ENCODE measurements around the gene PTPRC.
"Not testable (repeated sequence)": the region's sequence is repeated elsewhere in the genome, so short reads cannot be mapped to it uniquely, and the experiment has no call there.

Gene PTPRC, protein sequence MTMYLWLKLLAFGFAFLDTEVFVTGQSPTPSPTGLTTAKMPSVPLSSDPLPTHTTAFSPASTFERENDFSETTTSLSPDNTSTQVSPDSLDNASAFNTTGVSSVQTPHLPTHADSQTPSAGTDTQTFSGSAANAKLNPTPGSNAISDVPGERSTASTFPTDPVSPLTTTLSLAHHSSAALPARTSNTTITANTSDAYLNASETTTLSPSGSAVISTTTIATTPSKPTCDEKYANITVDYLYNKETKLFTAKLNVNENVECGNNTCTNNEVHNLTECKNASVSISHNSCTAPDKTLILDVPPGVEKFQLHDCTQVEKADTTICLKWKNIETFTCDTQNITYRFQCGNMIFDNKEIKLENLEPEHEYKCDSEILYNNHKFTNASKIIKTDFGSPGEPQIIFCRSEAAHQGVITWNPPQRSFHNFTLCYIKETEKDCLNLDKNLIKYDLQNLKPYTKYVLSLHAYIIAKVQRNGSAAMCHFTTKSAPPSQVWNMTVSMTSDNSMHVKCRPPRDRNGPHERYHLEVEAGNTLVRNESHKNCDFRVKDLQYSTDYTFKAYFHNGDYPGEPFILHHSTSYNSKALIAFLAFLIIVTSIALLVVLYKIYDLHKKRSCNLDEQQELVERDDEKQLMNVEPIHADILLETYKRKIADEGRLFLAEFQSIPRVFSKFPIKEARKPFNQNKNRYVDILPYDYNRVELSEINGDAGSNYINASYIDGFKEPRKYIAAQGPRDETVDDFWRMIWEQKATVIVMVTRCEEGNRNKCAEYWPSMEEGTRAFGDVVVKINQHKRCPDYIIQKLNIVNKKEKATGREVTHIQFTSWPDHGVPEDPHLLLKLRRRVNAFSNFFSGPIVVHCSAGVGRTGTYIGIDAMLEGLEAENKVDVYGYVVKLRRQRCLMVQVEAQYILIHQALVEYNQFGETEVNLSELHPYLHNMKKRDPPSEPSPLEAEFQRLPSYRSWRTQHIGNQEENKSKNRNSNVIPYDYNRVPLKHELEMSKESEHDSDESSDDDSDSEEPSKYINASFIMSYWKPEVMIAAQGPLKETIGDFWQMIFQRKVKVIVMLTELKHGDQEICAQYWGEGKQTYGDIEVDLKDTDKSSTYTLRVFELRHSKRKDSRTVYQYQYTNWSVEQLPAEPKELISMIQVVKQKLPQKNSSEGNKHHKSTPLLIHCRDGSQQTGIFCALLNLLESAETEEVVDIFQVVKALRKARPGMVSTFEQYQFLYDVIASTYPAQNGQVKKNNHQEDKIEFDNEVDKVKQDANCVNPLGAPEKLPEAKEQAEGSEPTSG (N-terminal part only)

GRCh38 chr1:198638894-198639635 lies at the start of gene PTPRC:
Gene PTPRC, plus strand, starts transcription at chr1:198639040. Its CDS starts 229 bp downstream, at chr1:198639269.
- DNase-seq (ENCODE audit: low read depth) = no peak

DNA sequence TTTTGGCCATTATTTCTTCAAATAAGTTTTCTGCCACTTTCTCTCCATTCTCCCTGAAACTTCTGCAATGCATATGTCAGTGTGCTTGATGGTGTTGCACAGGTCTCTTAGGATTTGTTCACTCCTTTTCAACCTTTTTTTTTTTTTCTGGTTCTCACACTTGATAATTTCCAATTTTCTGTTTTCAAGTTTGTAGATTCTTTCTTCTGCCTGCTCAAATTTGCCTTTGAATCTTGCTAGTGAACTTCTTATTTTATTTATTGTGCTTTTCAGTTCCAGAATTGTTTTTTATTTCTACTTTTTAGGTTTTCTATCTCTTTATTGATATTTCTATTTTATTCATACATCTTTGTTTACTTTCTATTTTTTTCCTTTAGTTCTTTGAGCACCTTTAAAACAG lies 48.4 kb upstream of the PTPRC start:
- no peak for DNase-seq (ENCODE audit: low read depth)

DNA sequence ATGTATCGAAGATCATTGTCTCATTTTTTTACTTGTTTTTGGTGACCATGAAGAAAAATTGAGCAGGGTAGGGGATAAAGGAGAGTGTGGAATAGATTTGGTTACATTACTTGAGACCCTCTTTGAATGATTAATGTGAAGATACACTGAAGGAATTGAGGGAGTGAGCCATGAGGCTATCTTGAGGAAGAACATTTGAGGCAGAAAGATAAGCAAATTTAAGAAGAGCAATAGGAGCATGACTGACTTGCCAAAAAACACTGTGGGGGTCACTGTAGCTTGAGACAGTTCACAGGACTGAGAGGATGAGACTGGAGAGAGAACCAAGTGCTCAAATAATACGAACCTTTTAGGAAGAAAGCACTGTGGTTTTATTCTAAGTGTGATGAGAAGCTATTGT lies 43.1 kb upstream of the PTPRC start:
- no peak for DNase-seq (ENCODE audit: low read depth)

DNA sequence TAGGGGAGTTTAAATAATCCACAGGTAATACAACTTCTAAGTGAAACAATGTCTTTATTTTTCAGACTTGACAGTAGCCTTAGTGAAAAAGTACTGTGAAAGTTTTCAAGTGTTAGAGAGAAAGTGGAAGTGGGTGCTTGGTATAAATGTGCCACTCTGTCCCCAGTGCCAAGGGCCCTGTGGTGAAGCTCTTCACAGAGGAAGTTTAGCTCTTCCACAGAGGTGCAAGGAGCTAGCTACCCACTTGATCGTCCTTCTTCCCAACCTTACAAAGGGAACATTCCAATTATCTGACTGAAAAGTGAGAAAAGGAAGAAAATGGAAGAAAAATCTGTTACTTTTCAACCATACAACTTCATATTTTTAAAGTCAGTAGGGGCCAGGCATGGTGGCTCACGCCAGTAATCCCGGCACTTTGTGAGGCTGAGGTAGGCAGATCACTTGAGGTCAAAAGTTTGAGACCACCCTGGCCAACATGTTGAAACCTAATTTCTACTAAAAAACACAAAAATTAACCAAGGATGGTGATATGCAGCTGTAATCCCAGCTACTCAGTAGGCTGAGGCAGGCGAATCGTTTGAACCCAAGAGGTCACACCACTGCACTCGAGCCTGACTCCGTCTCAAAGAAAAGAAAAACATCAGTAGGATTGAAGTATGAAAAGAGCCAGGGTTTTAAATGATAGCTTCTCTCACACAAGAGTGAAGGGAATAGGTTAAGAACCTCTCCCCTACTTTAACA lies 41.0 kb upstream of the PTPRC start:
- DNase-seq (ENCODE audit: low read depth) = no peak

DNA sequence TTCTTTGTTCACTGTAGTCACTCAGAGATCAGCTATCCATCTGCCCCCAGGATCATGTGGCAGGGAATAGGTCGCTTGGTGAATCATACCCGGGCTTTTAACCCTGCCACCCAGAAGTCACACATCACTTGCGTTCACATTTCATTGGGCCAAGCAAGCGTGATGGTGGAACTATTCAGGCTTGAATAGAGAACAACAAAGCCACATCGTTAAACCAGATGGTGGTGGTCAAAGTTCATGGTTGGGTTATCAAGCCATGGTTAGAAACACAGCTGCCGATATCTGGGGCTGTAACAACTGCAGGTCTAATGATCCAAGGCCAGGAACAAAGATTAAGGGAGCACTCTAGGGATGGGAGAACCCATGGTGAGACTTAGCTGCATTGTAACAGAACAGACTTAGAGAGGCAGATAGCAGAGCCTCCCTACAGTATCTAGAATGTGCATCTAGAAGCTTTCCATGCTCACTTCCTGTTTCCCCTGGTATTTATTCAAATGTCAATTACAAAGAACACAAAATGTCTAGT lies 40.0 kb upstream of the PTPRC start:
- DNase-seq (ENCODE audit: low read depth) = no peak

DNA sequence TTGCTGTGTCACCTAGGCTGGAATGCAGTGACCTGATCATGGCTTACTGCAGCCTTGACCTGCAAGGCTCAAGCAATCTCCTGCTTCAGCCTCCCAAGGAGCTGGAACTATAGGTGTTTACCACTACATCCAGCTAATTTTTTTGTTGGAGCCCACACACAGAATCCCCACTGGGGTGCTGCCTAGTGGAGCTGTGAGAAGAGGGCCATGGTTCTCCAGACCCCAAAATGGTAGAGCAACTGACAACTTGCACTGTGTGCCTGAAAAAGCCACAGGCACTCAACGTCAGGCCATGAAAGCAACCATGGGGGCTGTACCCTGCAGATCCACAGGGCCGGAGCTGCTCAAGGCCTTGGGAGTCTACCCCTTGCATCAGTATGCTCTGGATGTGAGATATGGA lies 39.1 kb upstream of the PTPRC start:
- DNase-seq (ENCODE audit: low read depth) = no peak

- DNase-seq (ENCODE audit: low read depth) = no peak
Observed at GRCh38 chr1:198600906-198601305, 37.9 kb upstream of the PTPRC start.

DNA sequence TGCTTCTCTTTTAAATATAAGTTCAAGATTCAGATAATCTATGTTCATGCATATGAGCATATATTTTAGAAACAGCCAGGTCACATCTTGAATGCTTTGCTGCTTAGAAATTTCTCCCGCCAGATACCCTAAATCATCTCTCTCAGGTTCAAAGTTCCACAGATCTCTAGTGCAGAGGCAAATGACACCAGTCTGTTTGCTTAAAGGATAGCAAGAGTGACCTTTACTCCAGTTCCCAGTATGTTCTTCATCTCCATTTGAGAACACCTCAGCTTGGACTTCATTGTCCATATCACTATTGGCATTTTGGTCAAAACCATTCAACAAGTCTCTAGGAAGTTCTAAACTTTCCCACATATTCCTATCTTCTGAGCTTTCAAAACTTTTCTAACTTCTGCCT lies 37.5 kb upstream of the PTPRC start:
- DNase-seq (ENCODE audit: low read depth) = not testable (repeated sequence)

DNA sequence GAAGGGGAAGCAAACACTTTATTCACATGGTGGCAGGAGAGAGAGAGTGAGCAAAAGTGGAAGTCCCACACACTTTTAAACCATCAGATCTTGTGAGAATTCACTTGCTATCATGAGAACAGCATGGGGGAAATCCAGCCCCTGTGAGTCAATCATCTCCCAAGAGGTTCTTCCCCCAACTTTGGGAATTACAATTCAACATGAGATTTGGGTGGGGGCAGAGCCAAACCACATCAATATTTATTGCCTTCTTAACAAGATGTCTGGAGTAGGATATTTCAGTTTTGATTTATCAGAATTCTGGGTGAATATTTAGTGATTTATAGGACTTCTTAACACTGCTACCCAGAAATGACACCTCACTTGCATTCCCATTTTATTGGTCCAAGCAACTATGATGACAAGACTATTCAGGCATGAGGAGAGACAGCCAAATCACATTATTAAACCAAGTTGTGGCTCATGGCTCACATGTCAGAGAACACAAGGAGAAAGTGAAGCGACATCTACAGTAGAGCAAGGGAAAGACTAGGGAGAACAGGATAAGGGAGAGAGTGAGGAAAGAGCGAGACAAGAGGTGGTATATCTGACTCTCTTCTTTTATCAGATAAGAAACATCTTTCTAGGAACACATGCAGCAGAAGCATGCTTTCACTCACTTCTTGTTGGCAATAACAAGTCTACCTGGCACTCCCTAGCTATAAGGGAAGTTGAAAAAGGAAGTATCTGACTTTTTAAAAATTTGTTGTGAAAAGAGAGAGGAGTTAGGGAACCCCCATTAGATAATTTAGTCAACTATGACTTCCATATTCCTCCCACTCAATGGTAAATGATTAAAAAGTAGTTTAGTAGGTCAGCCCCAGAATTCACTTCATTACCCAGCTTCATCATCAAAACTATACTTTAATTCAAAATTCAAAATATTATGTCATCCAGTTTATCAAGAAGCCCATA lies 36.6 kb upstream of the PTPRC start:
- DNase-seq (ENCODE audit: low read depth) = peak; percentile 100

DNA sequence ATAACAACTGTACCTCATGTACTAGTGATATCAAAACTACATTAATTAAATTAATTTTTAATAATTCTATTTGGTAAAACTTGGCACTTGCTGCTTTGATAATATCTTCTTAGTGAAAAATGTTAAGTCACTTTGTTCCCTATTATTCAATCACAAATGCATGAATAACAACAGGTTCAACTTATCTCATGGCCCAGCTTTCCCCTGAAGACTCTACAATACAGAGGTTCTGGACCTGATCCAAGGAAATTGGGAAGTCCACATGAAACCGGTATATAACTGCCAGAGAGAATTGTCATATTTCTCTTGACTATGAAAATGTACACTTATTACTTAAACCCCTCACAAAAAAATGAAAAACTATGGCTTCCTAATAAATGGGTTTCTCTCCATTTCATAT lies 33.9 kb upstream of the PTPRC start:
- no peak for DNase-seq (ENCODE audit: low read depth)

- DNase-seq (ENCODE audit: low read depth) = no peak
Observed at GRCh38 chr1:198605406-198605805, 33.4 kb upstream of the PTPRC start.

DNA sequence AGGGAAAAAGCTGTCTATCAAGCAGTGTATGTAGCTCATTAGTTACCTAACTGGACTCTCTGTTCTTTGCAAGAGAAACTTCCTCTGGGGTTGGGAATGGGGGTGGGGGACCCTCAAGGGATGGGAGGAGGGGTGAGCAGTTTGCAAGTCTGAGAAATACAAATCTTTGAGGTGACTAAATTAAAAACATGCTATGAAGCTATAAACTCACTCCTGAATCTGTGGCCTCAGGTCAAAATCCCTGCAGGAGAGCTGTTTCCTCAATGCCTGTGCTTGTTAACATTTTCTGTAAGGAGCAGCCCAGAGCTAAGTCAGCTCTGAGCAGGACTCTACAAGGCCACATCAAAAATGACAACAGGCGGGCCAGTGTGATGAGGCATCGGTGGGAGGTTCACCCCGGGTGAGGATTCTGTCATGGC lies 32.8 kb upstream of the PTPRC start:
- peak; percentile 40 for DNase-seq (ENCODE audit: low read depth)

GRCh38 chr1:198607714-198608113 lies 31.1 kb upstream of the PTPRC start:
- no peak for DNase-seq (ENCODE audit: low read depth)

- no peak for DNase-seq (ENCODE audit: low read depth)
Observed at GRCh38 chr1:198610362-198610761, 28.5 kb upstream of the PTPRC start.

GRCh38 chr1:198611219-198611618 lies 27.6 kb upstream of the PTPRC start:
- no peak for DNase-seq (ENCODE audit: low read depth)

- no peak for DNase-seq (ENCODE audit: low read depth)
Observed at GRCh38 chr1:198612471-198613260, 26.2 kb upstream of the PTPRC start.

DNA sequence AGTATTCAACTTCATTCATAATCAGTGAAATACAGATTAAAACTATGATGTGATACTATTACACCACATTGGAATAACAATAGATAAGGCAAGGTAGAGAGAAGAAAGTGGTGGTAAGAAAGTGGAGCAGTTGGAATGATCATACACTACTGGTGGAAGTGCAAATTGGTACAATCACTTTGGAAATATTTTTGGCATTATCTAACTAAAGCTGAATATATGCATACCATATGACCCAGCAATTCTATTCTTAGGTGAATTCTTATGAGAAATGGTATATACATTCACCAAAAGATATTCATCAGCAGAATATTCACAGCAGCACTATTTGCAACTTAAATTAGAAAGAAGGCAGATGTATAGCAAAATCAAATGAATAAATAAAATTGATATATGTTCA lies 21.4 kb upstream of the PTPRC start:
- DNase-seq (ENCODE audit: low read depth) = no peak

- DNase-seq (ENCODE audit: low read depth) = no peak
Observed at GRCh38 chr1:198619375-198620140, 19.3 kb upstream of the PTPRC start.
